Endothelial cell of umbilical vein (primary cell): Measurements from ENCODE around the gene SMTNL1. TPM values are rescaled to one million over a fixed set of nuclear protein-coding genes. Genes with fewer than 3 reads are reported as not detected.

Experiments
- BruUV-seq: library from RNA; stranded (reverse); fragments of 400-500 nt; replicated peaks from 2 replicates; lab custom pipeline; 2021; lab: Mats Ljungman, UMichigan
- CTCF ChIA-PET: fragments of 300-600, 350-600 bp; sonication (Branson Sonifier 250); formaldehyde crosslinking; loops from one replicate; lab custom pipeline; 2021; ENCODE audit warnings: antibody characterized with exemption, inconsistent platforms; lab: Charles Lee
- POLR2A ChIA-PET: fragments of 300-600, 350-600 bp; sonication (Branson Sonifier 250); formaldehyde crosslinking; loops from one replicate; lab custom pipeline; 2021; ENCODE audit warnings: antibody characterized with exemption, inconsistent platforms; lab: Charles Lee
- DNase-seq: peaks from one replicate; pipeline ENCODE4 v3.0.0-alpha.2; 2011; ENCODE audit warnings: low read depth, low spot score
- FAIRE-seq: peaks from 2 replicates; lab custom pipeline; 2011; peaks lifted over from hg19 to GRCh38; lab: Jason Lieb, UNC
- H2AFZ ChIP-seq: 2 replicates; pipeline ENCODE4 v1.6.0; 2012; ENCODE audit warnings: low read depth, low read length, control low read depth, inconsistent platforms
- H3K27ac ChIP-seq: 2 replicates; pipeline ENCODE4 v1.5.1; 2011; ENCODE audit warnings: low read depth, mild to moderate bottlenecking, control low read depth, low read length, moderate library complexity; ENCODE audit not compliant: insufficient read depth
- H3K27me3 ChIP-seq, 2 experiments: 2 replicates each; pipeline versions ENCODE4 v1.6.0 to v1.6.1; 2011; ENCODE audit warnings: low read length in 2 of 2, mixed read lengths in 1 of 2; ENCODE audit not compliant: control insufficient read depth in 2 of 2, insufficient read depth in 2 of 2
- H3K36me3 ChIP-seq, 2 experiments: 2 replicates in 1 of 2; 3 replicates in 1 of 2; pipeline ENCODE4 v1.5.1; 2011; ENCODE audit warnings: low read length in 2 of 2, mild to moderate bottlenecking in 1 of 2, moderate library complexity in 1 of 2; ENCODE audit not compliant: control insufficient read depth in 2 of 2, insufficient read depth in 2 of 2; ENCODE audit errors: extremely low read depth in 1 of 2
- H3K4me1 ChIP-seq: 3 replicates; pipeline ENCODE4 v1.5.1; 2011; ENCODE audit warnings: mild to moderate bottlenecking, low read length; ENCODE audit not compliant: control insufficient read depth, insufficient read depth; ENCODE audit errors: extremely low read depth
- H3K4me2 ChIP-seq: 2 replicates; pipeline ENCODE4 v1.6.1; 2011; ENCODE audit warnings: low read length, control low read depth, mixed read lengths; ENCODE audit not compliant: insufficient read depth
- H3K4me3 ChIP-seq, 3 experiments: fragments of 200-600 bp in 1 of 3; sonication (generic), shearing (Covaris generic) in 1 of 3; replicated peaks in 1 of 3; 2 replicates each; pipeline ENCODE4 v1.5.1; 2011 to 2016; ENCODE audit warnings: control low read depth in 3 of 3, low read length in 3 of 3, mild to moderate bottlenecking in 2 of 3, inconsistent platforms in 1 of 3, low read depth in 1 of 3, moderate library complexity in 1 of 3; ENCODE audit not compliant: insufficient read depth in 1 of 3
- H3K79me2 ChIP-seq: 2 replicates; pipeline ENCODE4 v1.6.0; 2012; ENCODE audit warnings: low read length, inconsistent platforms; ENCODE audit not compliant: control insufficient read depth, insufficient read depth
- H3K9ac ChIP-seq: replicated peaks from 2 replicates; pipeline ENCODE3; 2011; ENCODE audit warnings: low read length, control low read depth; ENCODE audit not compliant: insufficient read depth; ENCODE audit errors: extremely low read depth
- H3K9me1 ChIP-seq: replicated peaks from 3 replicates; pipeline ENCODE4 v1.6.0; 2011; ENCODE audit warnings: mild to moderate bottlenecking, low read length; ENCODE audit not compliant: control insufficient read depth, insufficient read depth; ENCODE audit errors: extremely low read depth
- H3K9me3 ChIP-seq: replicated peaks from 2 replicates; pipeline ENCODE4 v1.5.1; 2012; ENCODE audit warnings: low read length, inconsistent platforms; ENCODE audit not compliant: control insufficient read depth, insufficient read depth
- H4K20me1 ChIP-seq: replicated peaks from 2 replicates; pipeline ENCODE3; 2011; ENCODE audit warnings: mild to moderate bottlenecking, low read length; ENCODE audit not compliant: control insufficient read depth, insufficient read depth; ENCODE audit errors: extremely low read depth
- CTCF ChIP-seq, 2 donors: IDR thresholded peaks; 1 replicate in 1 of 2; 2 replicates in 1 of 2; pipeline ENCODE4 v1.5.1; 2011; ENCODE audit warnings: low read length in 2 of 2, mild to moderate bottlenecking in 2 of 2, moderate library complexity in 2 of 2, control low read depth in 1 of 2, inconsistent platforms in 1 of 2, low read depth in 1 of 2; ENCODE audit not compliant: insufficient read depth in 1 of 2; ENCODE audit errors: extremely low read depth in 1 of 2
- EZH2 ChIP-seq: IDR thresholded peaks from 2 replicates; pipeline ENCODE4 v1.6.1; 2012; ENCODE audit warnings: borderline replicate concordance, low read depth, mild to moderate bottlenecking, moderate library complexity, low read length, inconsistent platforms; ENCODE audit not compliant: severe bottlenecking
- FOS ChIP-seq: IDR thresholded peaks from 2 replicates; pipeline ENCODE4 v1.6.1; 2011; ENCODE audit warnings: mild to moderate bottlenecking, low read length, moderate library complexity, borderline replicate concordance; ENCODE audit not compliant: insufficient read depth
- GATA2 ChIP-seq: IDR thresholded peaks from 2 replicates; pipeline ENCODE4 v1.7.0; 2011; ENCODE audit warnings: low read depth, mild to moderate bottlenecking, moderate library complexity, mixed read lengths, low read length; ENCODE audit not compliant: insufficient read length, insufficient read depth
- JUN ChIP-seq: IDR thresholded peaks from 2 replicates; pipeline ENCODE4 v1.6.1; 2011; ENCODE audit warnings: borderline replicate concordance, low read depth; ENCODE audit not compliant: insufficient read length, insufficient read depth
- MAX ChIP-seq: IDR thresholded peaks from 2 replicates; pipeline ENCODE4 v1.6.1; 2011; ENCODE audit not compliant: insufficient read depth, insufficient read length
- MYC ChIP-seq: IDR thresholded peaks from one replicate; pipeline ENCODE4 v1.6.1; 2011; ENCODE audit warnings: mild to moderate bottlenecking, low read depth, low read length
- POLR2A ChIP-seq: IDR thresholded peaks from 2 replicates; pipeline ENCODE4 v1.6.1; 2012; ENCODE audit warnings: low read depth, mild to moderate bottlenecking, control low read depth, low read length
- POLR2AphosphoS5 ChIP-seq: IDR thresholded peaks from 2 replicates; pipeline ENCODE4 v1.6.1; 2012; ENCODE audit warnings: low read depth, mild to moderate bottlenecking, control low read depth, low read length, moderate library complexity; ENCODE audit not compliant: insufficient read depth
- dilution Hi-C: fragments of 300-500 bp; cut with MboI; formaldehyde crosslinking; loops from one replicate; pipeline ENCODE4 v1.15.0; 2019; ENCODE audit warnings: low sequenced_read_pairs; ENCODE audit not compliant: extremely low pct_ligation_motif_present
- intact Hi-C: fragments of 100-400 bp; cut with micrococcal nuclease; formaldehyde crosslinking; loops from one replicate; pipeline ENCODE4 v1.10.0; 2022
- polyA plus RNA-seq, 4 experiments: library from polyadenylated mRNA; depleted of rRNA in 3 of 4; stranded (reverse) in 3 of 4; unstranded in 1 of 4; fragments of >200 nt; gene quantifications; 2 replicates each; pipeline versions ENCODE4 v1.2.1 to v1.2.3, GENCODE V29; 2011 to 2012; ENCODE audit warnings: missing spikeins in 1 of 4
- total RNA-seq: library from RNA; stranded (reverse); gene quantifications from 2 replicates; pipeline ENCODE4 v1.2.3, GENCODE V29; 2021

The SMTNL1 gene
- total and polyA plus RNA-seq, 2 donors (not counting 3 experiments of a cell fraction or from before 2014, with no cell fraction given): not detected

GRCh38 chr11:57490456-57491248 lies 46.7 kb upstream of the SMTNL1 start:
- no TSS peak for BruUV-seq
- Histone ChIP-seq H3K79me2 (no peaks in the 10 kb centered on the region), H3K27me3 (no peaks in the 10 kb centered on the region), H3K9me3 (no peaks in the 10 kb centered on the region), H3K4me3 (no peak overlapping the region), H3K9ac (no peak overlapping the region), H3K36me3 (peaks cover 0 to 2% of the 10 kb centered on the region in 2 experiments), H4K20me1 (no peaks in the 10 kb centered on the region), H3K9me1 (no peaks in the 10 kb centered on the region), H3K4me2 (no peak overlapping the region), H3K27ac (no peak overlapping the region), H2AFZ (no peak overlapping the region), H3K4me1 (no peaks in the 10 kb centered on the region)
- TF ChIP-seq POLR2A: no peak
- TF ChIP-seq CTCF (IDR thresholded peaks at IDR 0.05; ENCODE audit: extremely low read depth in 1 of 2, insufficient read depth in 1 of 2, low read depth in 1 of 2, low read length in 2 of 2): no peak
- no peak for TF ChIP-seq MYC
- no peak for TF ChIP-seq MAX
- no peak for TF ChIP-seq EZH2
- TF ChIP-seq GATA2: no peak
- no peak for TF ChIP-seq FOS
- no peak for TF ChIP-seq JUN
- TF ChIP-seq POLR2AphosphoS5: no peak
- dilution Hi-C loops (no loop called here), intact Hi-C loops (loop anchor here (1.0 to 5.0 kb wide), 2 partner anchors 151 to 1022 kb away; no protein-coding TSS in a partner anchor)
- POLR2A ChIA-PET: no interaction called here
- no peak for DNase-seq
- CTCF ChIA-PET: interaction anchor here (1.1 to 8.6 kb wide), 9 partner anchors 10 to 154 kb away, joined by 3 to 316 read pairs (median 30); partner anchors contain the start of genes SLC43A1 and TIMM10
- FAIRE-seq: no peak
